Naive B cell (primary cell): Measurements from ENCODE around the gene C22orf42. TPM values are rescaled to one million over a fixed set of nuclear protein-coding genes. Genes with fewer than 3 reads are reported as not detected.

Experiments
- ATAC-seq, 2 donors: fragments of 150-1000 bp; cut with Tn5 transposase; 2 replicates each; pipeline ENCODE4 v1.10.0; 2021; ENCODE audit warnings: low read depth in 2 of 2, mild to moderate bottlenecking in 2 of 2, moderate library complexity in 2 of 2
- DNase-seq: peaks from one replicate; pipeline ENCODE4 v3.0.0; 2022
- H3K27ac Mint-ChIP-seq, 6 donors: one replicate each; pipeline ENCODE4 v1.8.0; 2020 to 2022; ENCODE audit warnings: mild to moderate bottlenecking in 6 of 6, mixed read lengths in 6 of 6, moderate library complexity in 5 of 6, inconsistent platforms in 2 of 6
- H3K27me3 Mint-ChIP-seq, 3 donors: one replicate each; pipeline ENCODE4 v1.8.0; 2021 to 2022; ENCODE audit warnings: mixed read lengths in 3 of 3, mild to moderate bottlenecking in 1 of 3
- H3K36me3 Mint-ChIP-seq, 2 donors: one replicate each; pipeline ENCODE4 v1.8.0; 2020 to 2022; ENCODE audit warnings: mixed read lengths in 2 of 2, inconsistent platforms in 1 of 2, mild to moderate bottlenecking in 1 of 2
- H3K4me1 Mint-ChIP-seq, 3 donors: one replicate each; pipeline ENCODE4 v1.8.0; 2020 to 2022; ENCODE audit warnings: mixed read lengths in 3 of 3, inconsistent platforms in 1 of 3, mild to moderate bottlenecking in 1 of 3, moderate library complexity in 1 of 3
- H3K4me3 Mint-ChIP-seq, 8 donors: one replicate each; pipeline ENCODE4 v1.8.0; 2020 to 2022; ENCODE audit warnings: mild to moderate bottlenecking in 8 of 8, mixed read lengths in 8 of 8, moderate library complexity in 8 of 8, inconsistent platforms in 2 of 8
- H3K9me3 Mint-ChIP-seq, 7 donors: one replicate each; pipeline ENCODE4 v1.8.0; 2020 to 2022; ENCODE audit warnings: mixed read lengths in 7 of 7, mild to moderate bottlenecking in 5 of 7, inconsistent platforms in 2 of 7, moderate library complexity in 1 of 7
- polyA plus RNA-seq, 6 donors: library from polyadenylated mRNA; unstranded; fragments of 300-500 nt; fragmentation: Illumina TruSeq; gene quantifications; one replicate each; pipeline ENCODE4 v1.2.3, GENCODE V29; 2021; ENCODE audit warnings: low read depth in 6 of 6

The C22orf42 gene
- not detected for polyA plus RNA-seq

GRCh38 chr22:32158712-32159533, at the start of gene C22orf42:
C22orf42 (minus strand) TSS chr22:32159303; CDS start chr22:32159215, 88 bp downstream.
- no peak for ATAC-seq
- H3K9me3 Mint-ChIP-seq: no peaks in the 10 kb centered on the region
- no peak within 1 kb of the TSS for H3K27ac Mint-ChIP-seq
- no peak for DNase-seq
- no peak within 1 kb of the TSS for H3K4me3 Mint-ChIP-seq
- H3K36me3 Mint-ChIP-seq: no peaks in the 10 kb centered on the region
- peaks cover 11 to 15% (median 12%) of the 10 kb centered on the region in 3 donors for H3K27me3 Mint-ChIP-seq
- no peaks in the 10 kb centered on the region for H3K4me1 Mint-ChIP-seq

GRCh38 chr22:32208681-32209080, 49.6 kb upstream of the C22orf42 start:
- Mint-ChIP-seq H3K4me1 (peaks cover under 1 to 8% (median 8%) of the 10 kb centered on the region in 3 donors), H3K27me3 (peaks cover 30 to 68% (median 48%) of the 10 kb centered on the region in 3 donors), H3K9me3 (no peaks in the 10 kb centered on the region), H3K4me3 (no peak overlapping the region), H3K27ac (no peak overlapping the region), H3K36me3 (no peaks in the 10 kb centered on the region)
- ATAC-seq (no peak), DNase-seq (no peak)

GRCh38 chr22:32207971-32208480, 48.9 kb upstream of the C22orf42 start:
- Mint-ChIP-seq H3K27me3 (peaks cover 29 to 72% (median 53%) of the 10 kb centered on the region in 3 donors), H3K4me3 (no peak overlapping the region)

DNA sequence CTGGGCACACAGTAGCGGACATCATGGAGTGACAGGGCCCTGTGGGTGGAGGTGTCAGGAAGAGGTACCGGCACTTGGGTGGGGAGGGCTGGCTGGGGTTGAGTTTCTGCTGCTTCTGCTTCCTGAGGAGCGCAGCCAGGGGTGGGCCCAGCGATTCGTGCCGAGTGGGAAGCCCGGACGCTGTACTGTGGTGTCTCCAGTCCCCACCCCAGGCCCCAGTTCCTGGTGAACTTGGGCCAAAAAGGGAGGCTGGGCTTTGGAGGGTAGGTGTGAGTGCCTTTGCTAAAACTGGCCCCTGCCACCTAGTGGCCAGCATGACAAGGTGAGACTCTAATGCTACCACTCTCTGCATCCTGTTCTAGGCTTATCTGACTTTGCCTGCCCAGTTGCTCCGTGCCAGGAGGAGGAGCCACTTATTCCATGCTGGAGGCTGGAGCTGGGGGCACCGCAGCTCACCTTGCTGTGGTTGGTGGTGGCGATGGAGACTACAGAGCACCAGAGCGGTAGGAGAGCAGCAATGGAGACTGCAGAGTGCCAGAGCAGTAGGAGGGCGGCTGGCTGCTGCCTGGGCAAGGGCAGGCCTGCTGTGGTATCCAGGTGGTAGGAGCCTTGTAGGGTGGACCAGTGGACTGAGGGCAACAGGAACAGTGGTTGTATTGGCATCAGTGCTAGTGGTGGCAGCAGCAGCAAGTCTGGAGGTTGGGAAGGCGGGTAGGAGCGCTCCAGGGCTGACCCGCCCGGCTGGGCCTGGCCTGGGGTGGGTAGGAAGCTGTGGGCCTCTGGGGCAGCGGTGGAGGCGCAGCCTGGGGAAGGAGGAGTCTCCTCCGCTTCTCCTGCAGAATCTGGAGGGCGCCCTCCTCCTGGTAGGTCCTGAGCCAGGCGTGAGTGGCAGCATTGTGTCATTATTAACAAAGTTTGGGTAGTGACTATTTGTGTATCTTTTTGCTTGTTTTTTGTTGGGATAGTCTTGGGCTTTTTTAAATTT, 48.0 kb upstream of the C22orf42 start:
- Mint-ChIP-seq H3K36me3 (no peaks in the 10 kb centered on the region), H3K4me1 (peaks cover 5 to 21% (median 8%) of the 10 kb centered on the region in 3 donors), H3K27ac (peak overlapping the region in 1 of 6 donors; percentile 47), H3K4me3 (no peak overlapping the region), H3K9me3 (peaks cover 0 to 1% (median 0%) of the 10 kb centered on the region in 7 donors), H3K27me3 (peaks cover 23 to 72% (median 49%) of the 10 kb centered on the region in 3 donors)
- DNase-seq: no peak
- ATAC-seq: peak in 1 of 2 donors; percentile 34

More at GRCh38 chr22:32207971-32208480, 48.9 kb upstream of the C22orf42 start:
- DNase-seq (no peak), ATAC-seq (no peak)
- H3K36me3 Mint-ChIP-seq: no peaks in the 10 kb centered on the region
- H3K27ac Mint-ChIP-seq: peak overlapping the region in 1 of 6 donors; percentile 82
- H3K4me1 Mint-ChIP-seq: peaks cover 5 to 15% (median 8%) of the 10 kb centered on the region in 3 donors
- peaks cover 0 to 1% (median 0%) of the 10 kb centered on the region in 7 donors for H3K9me3 Mint-ChIP-seq

DNA sequence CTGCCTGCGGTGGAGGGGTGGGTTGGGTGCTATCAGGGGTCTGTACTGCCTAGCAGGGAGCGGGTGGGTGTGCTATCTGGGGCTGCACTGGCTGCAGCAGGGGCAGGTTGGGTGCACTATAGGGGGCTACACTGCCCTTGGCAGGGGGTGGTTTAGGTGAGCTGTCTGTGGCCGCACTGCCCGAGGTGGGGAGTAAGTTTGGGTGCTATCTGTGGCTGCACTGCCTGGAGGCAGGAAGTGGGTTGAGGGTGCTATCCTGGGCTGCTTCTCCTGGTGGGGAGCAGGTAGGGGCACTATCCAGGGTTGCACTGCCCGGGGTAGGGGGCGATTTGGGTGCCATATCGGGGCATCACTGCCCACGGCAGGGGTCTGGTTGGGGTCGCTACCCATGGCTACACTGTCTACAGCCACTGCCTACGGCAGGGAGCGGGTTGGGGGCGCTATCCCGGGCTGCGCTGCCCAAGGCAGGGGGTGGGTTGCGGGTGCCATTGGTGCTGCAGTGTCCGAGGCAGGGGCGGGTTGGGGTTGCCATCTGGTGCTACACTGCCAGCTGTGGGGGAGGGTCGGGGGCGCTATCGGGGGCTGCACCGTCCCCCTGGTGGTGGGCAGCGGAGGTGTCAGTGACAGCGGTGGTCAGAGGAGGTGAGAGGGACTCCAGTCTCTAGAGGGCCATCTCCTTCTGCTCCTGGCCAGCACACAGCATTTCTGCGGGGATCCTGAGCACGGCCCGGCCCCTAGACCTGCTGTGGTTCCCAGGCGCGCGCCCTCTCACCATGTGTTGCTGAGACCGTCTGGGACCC, 47.1 kb upstream of the C22orf42 start:
- Mint-ChIP-seq H3K4me3 (no peak overlapping the region), H3K4me1 (peaks cover 5 to 22% (median 8%) of the 10 kb centered on the region in 3 donors), H3K27ac (no peak overlapping the region), H3K36me3 (no peaks in the 10 kb centered on the region), H3K9me3 (peaks cover 0 to 1% (median 0%) of the 10 kb centered on the region in 7 donors), H3K27me3 (peaks cover 24 to 74% (median 51%) of the 10 kb centered on the region in 3 donors)
- no peak for ATAC-seq
- no peak for DNase-seq

- peak within 1 kb of the TSS in 3 of 6 donors; percentile 22 to 72 (median 32) for H3K27ac Mint-ChIP-seq
- no peaks in the 10 kb centered on the region for H3K36me3 Mint-ChIP-seq
- H3K27me3 Mint-ChIP-seq: peaks cover 24 to 71% (median 53%) of the 10 kb centered on the region in 3 donors
- peak in 1 of 2 donors; percentile 41 for ATAC-seq
- H3K4me1 Mint-ChIP-seq: peaks cover 5 to 22% (median 8%) of the 10 kb centered on the region in 3 donors
- H3K9me3 Mint-ChIP-seq: peaks cover 0 to 1% (median 0%) of the 10 kb centered on the region in 7 donors
- no peak for DNase-seq
- peak within 1 kb of the TSS; percentile 45 to 82 (median 63) for H3K4me3 Mint-ChIP-seq
Measured at GRCh38 chr22:32204856-32205722, 46.0 kb upstream of the C22orf42 start, which contains the start of gene RFPL2. RFPL2 (minus strand) TSS chr22:32205073; CDS start chr22:32202451, 2,622 bp downstream.

GRCh38 chr22:32204040-32204855, 45.1 kb upstream of the C22orf42 start:
- Mint-ChIP-seq H3K36me3 (no peaks in the 10 kb centered on the region), H3K27me3 (peaks cover 24 to 67% (median 52%) of the 10 kb centered on the region in 3 donors), H3K4me1 (peaks cover 5 to 22% (median 8%) of the 10 kb centered on the region in 3 donors), H3K27ac (peak overlapping the region in 2 of 6 donors; percentile 22 to 32), H3K4me3 (peak overlapping the region in 7 of 8 donors; percentile 45 to 82 (median 58)), H3K9me3 (peaks cover 0 to 1% (median 0%) of the 10 kb centered on the region in 7 donors)
- ATAC-seq (no peak), DNase-seq (no peak)

DNA sequence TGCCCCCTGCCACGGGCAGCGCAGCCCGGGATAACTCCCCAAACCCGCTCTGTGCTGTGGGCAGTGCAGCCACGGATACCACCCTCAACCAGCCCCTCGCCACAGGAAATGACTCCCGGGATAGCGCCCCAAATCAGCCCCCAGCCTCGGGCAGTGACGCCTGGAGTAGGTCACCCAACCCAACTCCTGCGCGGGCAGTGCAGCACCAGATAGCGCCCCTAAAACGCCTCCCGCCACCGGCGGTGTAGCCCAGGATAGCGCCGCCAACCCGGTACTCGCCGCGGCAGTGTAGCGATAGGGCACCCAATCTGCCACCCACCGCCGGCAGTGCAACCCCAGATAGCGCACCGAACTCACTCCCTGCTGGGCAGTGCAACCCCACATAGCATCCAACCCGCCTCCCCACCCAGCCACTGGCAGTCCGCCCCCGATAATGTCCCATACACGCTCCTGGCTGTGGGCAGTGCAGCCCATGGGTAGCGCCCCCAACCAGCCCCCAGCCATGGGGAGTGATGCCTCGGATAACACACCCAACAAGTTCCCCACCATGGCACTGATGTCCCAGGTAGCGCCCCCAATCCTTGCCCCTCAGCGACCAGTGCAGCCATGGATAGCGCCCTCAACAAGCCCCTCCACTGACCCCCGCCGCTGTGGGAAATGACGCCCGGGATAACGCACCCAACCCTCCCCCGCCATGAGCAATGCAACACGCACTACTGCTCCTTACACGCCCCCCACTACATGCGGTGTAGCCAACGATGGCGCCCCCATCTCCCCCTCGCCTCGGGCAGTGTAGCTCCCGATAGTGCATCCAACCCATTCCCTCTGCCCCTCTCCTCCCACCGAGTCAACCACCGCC, 44.3 kb upstream of the C22orf42 start:
- H3K36me3 Mint-ChIP-seq: no peaks in the 10 kb centered on the region
- peaks cover 24 to 73% (median 61%) of the 10 kb centered on the region in 3 donors for H3K27me3 Mint-ChIP-seq
- H3K27ac Mint-ChIP-seq: no peak overlapping the region
- H3K4me3 Mint-ChIP-seq: peak overlapping the region in 4 of 8 donors; percentile 42 to 82 (median 58)
- ATAC-seq: no peak
- H3K4me1 Mint-ChIP-seq: peaks cover 5 to 22% (median 8%) of the 10 kb centered on the region in 3 donors
- no peak for DNase-seq
- peaks cover 0 to 1% (median 0%) of the 10 kb centered on the region in 7 donors for H3K9me3 Mint-ChIP-seq

GRCh38 chr22:32202539-32203180, 43.6 kb upstream of the C22orf42 start:
- DNase-seq: no peak

GRCh38 chr22:32202161-32202538, 43.0 kb upstream of the C22orf42 start:
- Mint-ChIP-seq H3K4me3 (peak overlapping the region in 2 of 8 donors; percentile 8 to 82), H3K27me3 (peaks cover 24 to 80% (median 68%) of the 10 kb centered on the region in 3 donors), H3K36me3 (no peaks in the 10 kb centered on the region), H3K9me3 (peaks cover 0 to 1% (median 0%) of the 10 kb centered on the region in 7 donors), H3K27ac (no peak overlapping the region), H3K4me1 (peaks cover 5 to 22% (median 8%) of the 10 kb centered on the region in 3 donors)
- ATAC-seq (no peak), DNase-seq (no peak)

More at GRCh38 chr22:32202539-32203180, 43.6 kb upstream of the C22orf42 start:
- no peak overlapping the region for H3K27ac Mint-ChIP-seq
- H3K4me1 Mint-ChIP-seq: peaks cover 5 to 22% (median 8%) of the 10 kb centered on the region in 3 donors
- peaks cover 0 to 1% (median 0%) of the 10 kb centered on the region in 7 donors for H3K9me3 Mint-ChIP-seq
- peak in 1 of 2 donors; percentile 37 for ATAC-seq
- H3K36me3 Mint-ChIP-seq: no peaks in the 10 kb centered on the region
- H3K4me3 Mint-ChIP-seq: peak overlapping the region in 5 of 8 donors; percentile 8 to 82 (median 54)
- peaks cover 23 to 80% (median 65%) of the 10 kb centered on the region in 3 donors for H3K27me3 Mint-ChIP-seq
